Glutamatergic neuron (in vitro differentiated cells): ENCODE data around the gene IDI1. TPM values are rescaled to one million over a fixed set of nuclear protein-coding genes. Genes with fewer than 3 reads are reported as not detected.

Experiments
- DNase-seq: peaks from one replicate; pipeline ENCODE4 v3.0.0; 2022
- H3K27ac Mint-ChIP-seq: one replicate; pipeline ENCODE4 v1.8.0; 2020; ENCODE audit warnings: mild to moderate bottlenecking, mixed read lengths, inconsistent platforms; ENCODE audit not compliant: unreplicated experiment
- H3K27me3 Mint-ChIP-seq: one replicate; pipeline ENCODE4 v1.8.0; 2020; ENCODE audit warnings: mild to moderate bottlenecking, moderate library complexity, mixed read lengths, inconsistent platforms; ENCODE audit not compliant: unreplicated experiment
- H3K36me3 Mint-ChIP-seq: one replicate; pipeline ENCODE4 v1.8.0; 2020; ENCODE audit warnings: mild to moderate bottlenecking, mixed read lengths, inconsistent platforms; ENCODE audit not compliant: unreplicated experiment
- H3K4me1 Mint-ChIP-seq: one replicate; pipeline ENCODE4 v1.8.0; 2020; ENCODE audit warnings: mild to moderate bottlenecking, low read depth, mixed read lengths, inconsistent platforms; ENCODE audit not compliant: unreplicated experiment
- H3K4me3 Mint-ChIP-seq: one replicate; pipeline ENCODE4 v1.8.0; 2020; ENCODE audit warnings: mild to moderate bottlenecking, mixed read lengths, inconsistent platforms; ENCODE audit not compliant: unreplicated experiment
- H3K9me3 Mint-ChIP-seq: one replicate; pipeline ENCODE4 v1.8.0; 2020; ENCODE audit warnings: mild to moderate bottlenecking, moderate library complexity, mixed read lengths, inconsistent platforms; ENCODE audit not compliant: unreplicated experiment
- CTCF ChIP-seq: fragments of 200-600 bp; sonication (generic); IDR thresholded peaks from one replicate; pipeline ENCODE4 v1.5.0; 2021; ENCODE audit not compliant: partially characterized antibody, unreplicated experiment
- total RNA-seq: library from RNA; stranded (reverse); fragmentation: NEBNext Ultra II Directional; extraction: Animal tissue kit (Norgen Biotek cat#: 25700); gene quantifications from one replicate; pipeline ENCODE4 v1.2.1, GENCODE V29; 2021; ENCODE audit not compliant: unreplicated experiment

Gene IDI1
- total RNA-seq, 1 donor from 2014 or later, result 103 TPM

DNA sequence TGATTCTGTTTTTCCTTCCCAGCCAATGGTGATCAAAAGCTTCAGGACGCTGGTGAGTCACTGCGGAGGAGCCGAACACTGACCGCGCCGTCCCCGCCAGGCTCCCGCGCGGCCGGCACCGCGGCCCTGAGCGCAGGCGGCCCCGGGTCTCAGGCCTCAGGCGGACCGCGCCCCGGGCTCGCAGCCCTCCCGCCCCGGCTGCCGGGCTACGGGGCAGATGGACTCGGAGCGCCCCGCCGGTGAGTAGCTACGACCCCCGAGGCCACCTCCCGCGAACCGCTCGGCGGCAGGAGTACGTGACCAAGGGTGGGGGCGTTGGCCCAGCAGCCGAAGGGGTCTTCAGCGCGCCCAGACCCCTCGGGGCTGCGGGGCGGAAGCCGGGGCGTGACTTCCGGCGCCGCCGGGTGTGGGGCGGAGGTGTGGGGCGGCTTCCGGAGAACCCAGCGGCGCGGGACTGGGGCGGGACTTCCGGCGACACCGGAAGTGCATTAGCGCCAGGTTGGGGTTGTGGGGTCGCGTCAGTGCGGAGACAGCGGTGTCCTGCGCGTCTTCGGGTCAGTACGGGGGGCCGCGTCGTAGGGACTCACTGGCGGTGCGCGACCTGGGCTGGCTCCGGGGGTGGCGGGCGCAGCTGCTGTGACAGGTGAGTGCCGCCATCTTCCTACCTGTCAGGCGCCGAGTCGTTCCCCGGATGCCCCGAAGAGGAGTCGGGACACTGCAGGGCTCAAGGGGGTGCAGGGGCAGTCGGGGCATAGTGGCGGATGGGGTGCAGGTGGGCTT lies 7.6 kb upstream of the IDI1 start, which contains the start of gene WDR37:
Gene WDR37 (plus strand): TSS at position 60 of the 780 bp plus-strand sequence. CDS start 15,771 bp downstream, outside the sequence.
- Mint-ChIP-seq H3K4me3 (peak within 1 kb of the TSS; percentile 95), H3K27me3 (peaks cover 8% of the 10 kb centered on the region), H3K4me1 (peaks cover 43% of the 10 kb centered on the region), H3K36me3 (no peaks in the 10 kb centered on the region), H3K9me3 (no peaks in the 10 kb centered on the region), H3K27ac (peak within 1 kb of the TSS; percentile 91)
- DNase-seq, result peak; percentile 96
- no peak for TF ChIP-seq CTCF

GRCh38 chr10:1054684-1055083 lies 5.8 kb upstream of the IDI1 start:
- H3K36me3 Mint-ChIP-seq, result no peaks in the 10 kb centered on the region
- no peak overlapping the region for H3K27ac Mint-ChIP-seq
- H3K9me3 Mint-ChIP-seq, result peaks cover 3% of the 10 kb centered on the region
- H3K4me1 Mint-ChIP-seq, result peaks cover 36% of the 10 kb centered on the region
- no peak for TF ChIP-seq CTCF
- peak overlapping the region; percentile 95 for H3K4me3 Mint-ChIP-seq
- H3K27me3 Mint-ChIP-seq, result peaks cover 6% of the 10 kb centered on the region
- DNase-seq, result no peak

DNA sequence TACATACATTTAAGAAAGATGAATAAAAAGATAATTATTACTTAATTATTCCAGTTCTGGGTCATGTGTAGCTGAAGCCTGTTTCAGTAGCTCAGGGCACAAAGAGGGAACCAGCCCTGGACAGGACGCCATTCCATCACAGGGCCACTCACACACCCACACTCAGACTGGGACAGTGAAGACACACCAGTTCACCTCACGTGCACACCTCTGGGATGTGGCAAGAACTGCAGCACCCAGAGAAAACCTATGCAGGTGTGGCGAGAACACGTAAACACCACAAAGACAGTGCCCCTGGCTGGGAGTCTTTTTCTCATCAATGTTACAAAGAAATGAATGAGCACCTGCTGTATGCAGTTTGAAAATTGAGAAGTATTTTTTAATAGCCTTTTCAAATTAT lies 1.6 kb upstream of the IDI1 start:
- TF ChIP-seq CTCF, result no peak
- Mint-ChIP-seq H3K4me3 (peak overlapping the region; percentile 94), H3K36me3 (peaks cover 4% of the 10 kb centered on the region), H3K27me3 (peaks cover 6% of the 10 kb centered on the region), H3K9me3 (peaks cover 18% of the 10 kb centered on the region), H3K27ac (peak overlapping the region; percentile 52), H3K4me1 (peaks cover 27% of the 10 kb centered on the region)
- DNase-seq, result no peak

DNA sequence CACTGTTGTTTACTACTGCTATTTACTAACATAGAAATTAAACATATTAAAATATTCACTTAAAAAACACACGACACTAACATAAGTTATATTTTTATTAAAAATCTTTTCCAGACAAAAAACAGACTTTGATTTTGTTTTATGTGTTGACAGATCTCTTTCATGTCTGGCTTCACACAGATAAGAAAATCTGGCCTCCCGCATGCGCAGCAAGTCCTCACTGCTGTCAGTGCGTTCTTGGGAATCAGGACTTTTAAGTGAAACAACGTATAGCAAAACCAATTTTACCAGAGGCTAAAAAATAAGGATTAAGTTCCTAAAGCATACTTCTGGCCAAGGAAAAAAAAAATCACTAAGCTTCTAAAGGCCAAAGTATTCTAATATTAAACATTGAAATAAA lies 1.2 kb upstream of the IDI1 start:
- Mint-ChIP-seq H3K4me1 (peaks cover 26% of the 10 kb centered on the region), H3K4me3 (peak overlapping the region; percentile 94), H3K27ac (peak overlapping the region; percentile 78), H3K27me3 (peaks cover 6% of the 10 kb centered on the region), H3K9me3 (peaks cover 18% of the 10 kb centered on the region), H3K36me3 (peaks cover 4% of the 10 kb centered on the region)
- DNase-seq, result no peak
- TF ChIP-seq CTCF, result no peak

DNA sequence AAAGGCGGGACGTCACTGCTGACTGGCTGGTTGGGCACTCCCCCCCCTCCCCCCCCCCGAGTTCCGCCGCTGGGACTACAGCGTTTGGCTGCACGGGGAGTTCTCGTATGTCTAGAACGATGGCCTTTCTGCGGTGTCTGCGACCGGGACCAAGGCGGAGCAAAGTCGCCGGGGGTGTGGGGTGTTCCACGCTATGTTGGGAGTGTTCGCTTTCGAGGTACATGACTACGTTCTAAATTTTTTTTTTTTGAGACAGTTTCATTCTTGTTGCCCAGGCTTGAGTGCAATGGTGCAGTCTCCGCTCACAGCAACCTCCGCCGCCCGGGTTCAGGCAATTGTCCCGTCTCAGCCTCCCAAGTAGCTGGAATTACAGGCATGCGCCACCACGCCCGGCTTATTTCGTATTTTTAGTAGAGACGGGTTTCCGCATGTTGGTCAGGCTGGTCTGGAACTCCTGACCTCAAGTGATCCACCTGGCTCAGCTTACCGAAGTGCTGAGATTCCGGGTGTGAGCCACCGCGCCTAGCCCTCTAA lies 573 bp upstream of the IDI1 start:
- peak; percentile 58 for DNase-seq
- Mint-ChIP-seq H3K4me3 (peak overlapping the region; percentile 94), H3K27me3 (peaks cover 4% of the 10 kb centered on the region), H3K27ac (peak overlapping the region; percentile 78), H3K4me1 (peaks cover 25% of the 10 kb centered on the region), H3K36me3 (peaks cover 4% of the 10 kb centered on the region), H3K9me3 (peaks cover 18% of the 10 kb centered on the region)
- no peak for TF ChIP-seq CTCF
